Measurements from ENCODE around the gene FRMD4A.

FRMD4A gene

GRCh38 chr10:13953371-13953770 is 377.4 kb downstream of the FRMD4A start:
- peaks cover 13% of the 10 kb centered on the region for H3K27me3 Mint-ChIP-seq
- H3K4me3 Mint-ChIP-seq = no peak overlapping the region
- CTCF ChIA-PET = no interaction called here
- DNase-seq = no peak
- no peaks in the 10 kb centered on the region for H3K36me3 Mint-ChIP-seq
- peaks cover 2% of the 10 kb centered on the region for H3K9me3 Mint-ChIP-seq
- H3K4me1 Mint-ChIP-seq = no peaks in the 10 kb centered on the region
- H3K27ac Mint-ChIP-seq = no peak overlapping the region

- Mint-ChIP-seq H3K36me3 (no peaks in the 10 kb centered on the region), H3K27ac (no peak overlapping the region), H3K4me3 (no peak overlapping the region), H3K9me3 (peaks cover 2% of the 10 kb centered on the region), H3K4me1 (no peaks in the 10 kb centered on the region), H3K27me3 (peaks cover 23% of the 10 kb centered on the region)
- DNase-seq = no peak
- CTCF ChIA-PET = no interaction called here
Measured at GRCh38 chr10:13950543-13950939, 380.2 kb downstream of the FRMD4A start.

GRCh38 chr10:13949844-13950542 is 380.7 kb downstream of the FRMD4A start:
- Mint-ChIP-seq H3K9me3 (peaks cover 2% of the 10 kb centered on the region), H3K4me1 (no peaks in the 10 kb centered on the region), H3K27ac (no peak overlapping the region), H3K4me3 (no peak overlapping the region), H3K27me3 (peaks cover 23% of the 10 kb centered on the region), H3K36me3 (no peaks in the 10 kb centered on the region)
- CTCF ChIA-PET = no interaction called here
- DNase-seq = no peak

GRCh38 chr10:13946209-13946460 is 384.6 kb downstream of the FRMD4A start:
- DNase-seq = no peak
- Mint-ChIP-seq H3K4me1 (peaks cover 3% of the 10 kb centered on the region), H3K36me3 (no peaks in the 10 kb centered on the region), H3K27me3 (peaks cover 25% of the 10 kb centered on the region), H3K9me3 (no peaks in the 10 kb centered on the region), H3K27ac (no peak overlapping the region), H3K4me3 (no peak overlapping the region)
- CTCF ChIA-PET = no interaction called here

GRCh38 chr10:13945390-13946208 is 385.1 kb downstream of the FRMD4A start:
- peaks cover 3% of the 10 kb centered on the region for H3K4me1 Mint-ChIP-seq
- no peaks in the 10 kb centered on the region for H3K9me3 Mint-ChIP-seq
- no peaks in the 10 kb centered on the region for H3K36me3 Mint-ChIP-seq
- H3K27me3 Mint-ChIP-seq = peaks cover 19% of the 10 kb centered on the region
- H3K4me3 Mint-ChIP-seq = no peak overlapping the region
- CTCF ChIA-PET = no interaction called here
- no peak for DNase-seq
- no peak overlapping the region for H3K27ac Mint-ChIP-seq

GRCh38 chr10:13944823-13945222 is 385.9 kb downstream of the FRMD4A start:
- Mint-ChIP-seq H3K36me3 (no peaks in the 10 kb centered on the region), H3K9me3 (peaks cover 2% of the 10 kb centered on the region), H3K27me3 (peaks cover 17% of the 10 kb centered on the region), H3K4me3 (no peak overlapping the region), H3K27ac (no peak overlapping the region), H3K4me1 (peaks cover 3% of the 10 kb centered on the region)
- CTCF ChIA-PET = no interaction called here
- DNase-seq = no peak

- Mint-ChIP-seq H3K27me3 (peaks cover 17% of the 10 kb centered on the region), H3K27ac (no peak overlapping the region), H3K4me3 (no peak overlapping the region), H3K4me1 (peaks cover 3% of the 10 kb centered on the region), H3K36me3 (no peaks in the 10 kb centered on the region), H3K9me3 (peaks cover 2% of the 10 kb centered on the region)
- DNase-seq = no peak
- CTCF ChIA-PET = no interaction called here
Measured at GRCh38 chr10:13943735-13944398, 386.9 kb downstream of the FRMD4A start.

- H3K27ac Mint-ChIP-seq = no peak overlapping the region
- CTCF ChIA-PET = no interaction called here
- H3K4me1 Mint-ChIP-seq = peaks cover 3% of the 10 kb centered on the region
- peaks cover 2% of the 10 kb centered on the region for H3K9me3 Mint-ChIP-seq
- peaks cover 22% of the 10 kb centered on the region for H3K27me3 Mint-ChIP-seq
- H3K4me3 Mint-ChIP-seq = no peak overlapping the region
- no peak for DNase-seq
- H3K36me3 Mint-ChIP-seq = no peaks in the 10 kb centered on the region
Measured at GRCh38 chr10:13942035-13942434, 388.7 kb downstream of the FRMD4A start.

- no peak for DNase-seq
- CTCF ChIA-PET = no interaction called here
- Mint-ChIP-seq H3K4me3 (no peak overlapping the region), H3K9me3 (peaks cover 2% of the 10 kb centered on the region), H3K27me3 (peaks cover 16% of the 10 kb centered on the region), H3K27ac (no peak overlapping the region), H3K36me3 (no peaks in the 10 kb centered on the region), H3K4me1 (peaks cover 3% of the 10 kb centered on the region)
Measured at GRCh38 chr10:13939391-13939790, 391.3 kb downstream of the FRMD4A start.

- CTCF ChIA-PET = no interaction called here
- DNase-seq = no peak
- peaks cover 3% of the 10 kb centered on the region for H3K4me1 Mint-ChIP-seq
- no peak overlapping the region for H3K4me3 Mint-ChIP-seq
- H3K9me3 Mint-ChIP-seq = peaks cover 2% of the 10 kb centered on the region
- no peaks in the 10 kb centered on the region for H3K36me3 Mint-ChIP-seq
- H3K27ac Mint-ChIP-seq = no peak overlapping the region
- H3K27me3 Mint-ChIP-seq = peaks cover 16% of the 10 kb centered on the region
Measured at GRCh38 chr10:13938950-13939349, 391.8 kb downstream of the FRMD4A start.

- no peak overlapping the region for H3K27ac Mint-ChIP-seq
- CTCF ChIA-PET = no interaction called here
- H3K27me3 Mint-ChIP-seq = peaks cover 22% of the 10 kb centered on the region
Measured at GRCh38 chr10:13936826-13937225, 393.9 kb downstream of the FRMD4A start.

GRCh38 chr10:13930120-13930519 is 400.6 kb downstream of the FRMD4A start:
- Mint-ChIP-seq H3K27me3 (peaks cover 29% of the 10 kb centered on the region), H3K4me3 (no peak overlapping the region), H3K36me3 (no peaks in the 10 kb centered on the region), H3K27ac (no peak overlapping the region), H3K9me3 (no peaks in the 10 kb centered on the region), H3K4me1 (peaks cover 12% of the 10 kb centered on the region)
- CTCF ChIA-PET = no interaction called here
- peak; percentile 56 for DNase-seq

More at GRCh38 chr10:13936826-13937225, 393.9 kb downstream of the FRMD4A start:
- peaks cover 2% of the 10 kb centered on the region for H3K9me3 Mint-ChIP-seq
- no peaks in the 10 kb centered on the region for H3K36me3 Mint-ChIP-seq
- no peak for DNase-seq
- H3K4me3 Mint-ChIP-seq = no peak overlapping the region
- H3K4me1 Mint-ChIP-seq = no peaks in the 10 kb centered on the region

GRCh38 chr10:13928451-13928850 is 402.3 kb downstream of the FRMD4A start:
- H3K4me3 Mint-ChIP-seq = no peak overlapping the region
- CTCF ChIA-PET = no interaction called here
- H3K9me3 Mint-ChIP-seq = no peaks in the 10 kb centered on the region
- H3K27me3 Mint-ChIP-seq = peaks cover 26% of the 10 kb centered on the region
- DNase-seq = no peak
- no peaks in the 10 kb centered on the region for H3K36me3 Mint-ChIP-seq
- no peak overlapping the region for H3K27ac Mint-ChIP-seq
- H3K4me1 Mint-ChIP-seq = peaks cover 12% of the 10 kb centered on the region

- H3K4me3 Mint-ChIP-seq = no peak overlapping the region
- no peaks in the 10 kb centered on the region for H3K36me3 Mint-ChIP-seq
- CTCF ChIA-PET = no interaction called here
- DNase-seq = no peak
- H3K9me3 Mint-ChIP-seq = no peaks in the 10 kb centered on the region
- no peak overlapping the region for H3K27ac Mint-ChIP-seq
- H3K27me3 Mint-ChIP-seq = peaks cover 20% of the 10 kb centered on the region
- peaks cover 12% of the 10 kb centered on the region for H3K4me1 Mint-ChIP-seq
Measured at GRCh38 chr10:13925971-13926780, 404.5 kb downstream of the FRMD4A start.
